Neuron (in vitro differentiated cells): ENCODE results near the gene NSG1.
"Not testable (repeated sequence)": the region's sequence is repeated elsewhere in the genome, so short reads cannot be mapped to it uniquely, and the experiment has no call there.

ENCODE experiments used
- H2AFZ ChIP-seq: one replicate; pipeline ENCODE4 v1.6.1; 2013; ENCODE audit warnings: low read depth, mild to moderate bottlenecking, inconsistent platforms, low read length, moderate library complexity
- H3K27me3 ChIP-seq: one replicate; pipeline ENCODE4 v1.6.1; 2013; ENCODE audit warnings: low read length; ENCODE audit not compliant: insufficient read depth
- H3K36me3 ChIP-seq: one replicate; pipeline ENCODE4 v1.6.1; 2013; ENCODE audit warnings: low read length; ENCODE audit not compliant: insufficient read depth
- H3K4me1 ChIP-seq: one replicate; pipeline ENCODE4 v1.6.1; 2013; ENCODE audit warnings: low read length; ENCODE audit not compliant: insufficient read depth
- H3K4me3 ChIP-seq: 2 replicates; pipeline ENCODE4 v1.5.1; 2013; ENCODE audit warnings: mild to moderate bottlenecking, low read length, moderate library complexity
- H3K9me3 ChIP-seq: one replicate; pipeline ENCODE4 v1.6.1; 2013; ENCODE audit warnings: low read length

NSG1 gene

GRCh38 chr4:4455210-4455865, 68.4 kb downstream of the NSG1 start:
- Histone ChIP-seq H3K27me3 (no peaks in the 10 kb centered on the region), H3K4me3 (no peak overlapping the region), H3K9me3 (no peaks in the 10 kb centered on the region), H3K4me1 (peaks cover 3% of the 10 kb centered on the region), H2AFZ (no peak overlapping the region), H3K36me3 (peaks cover 48% of the 10 kb centered on the region)

- Histone ChIP-seq H3K4me3 (no peak overlapping the region), H3K4me1 (peaks cover 3% of the 10 kb centered on the region), H2AFZ (no peak overlapping the region), H3K36me3 (peaks cover 48% of the 10 kb centered on the region), H3K9me3 (no peaks in the 10 kb centered on the region), H3K27me3 (no peaks in the 10 kb centered on the region)
These were observed 69.4 kb downstream of the NSG1 start for GRCh38 chr4:4456351-4456750.

GRCh38 chr4:4456816-4457578, 70.1 kb downstream of the NSG1 start:
- Histone ChIP-seq H2AFZ (no peak overlapping the region), H3K4me1 (peaks cover 3% of the 10 kb centered on the region), H3K36me3 (peaks cover 48% of the 10 kb centered on the region), H3K27me3 (no peaks in the 10 kb centered on the region), H3K4me3 (no peak overlapping the region), H3K9me3 (no peaks in the 10 kb centered on the region)

- H3K4me1 ChIP-seq, result peaks cover 3% of the 10 kb centered on the region
- no peak overlapping the region for H3K4me3 ChIP-seq
- H3K9me3 ChIP-seq, result no peaks in the 10 kb centered on the region
- peaks cover 44% of the 10 kb centered on the region for H3K36me3 ChIP-seq
- H2AFZ ChIP-seq, result no peak overlapping the region
- H3K27me3 ChIP-seq, result no peaks in the 10 kb centered on the region
These were observed 71.1 kb downstream of the NSG1 start for GRCh38 chr4:4457803-4458553.

- peaks cover 3% of the 10 kb centered on the region for H3K4me1 ChIP-seq
- no peak overlapping the region for H2AFZ ChIP-seq
- H3K9me3 ChIP-seq, result no peaks in the 10 kb centered on the region
- H3K36me3 ChIP-seq, result peaks cover 34% of the 10 kb centered on the region
- no peak overlapping the region for H3K4me3 ChIP-seq
- no peaks in the 10 kb centered on the region for H3K27me3 ChIP-seq
These were observed 72.3 kb downstream of the NSG1 start for GRCh38 chr4:4459181-4459580.

- H3K9me3 ChIP-seq, result peaks cover 1% of the 10 kb centered on the region
- peaks cover 21% of the 10 kb centered on the region for H3K36me3 ChIP-seq
- H2AFZ ChIP-seq, result no peak overlapping the region
- no peak overlapping the region for H3K4me3 ChIP-seq
- H3K4me1 ChIP-seq, result peaks cover 3% of the 10 kb centered on the region
- H3K27me3 ChIP-seq, result no peaks in the 10 kb centered on the region
These were observed 73.9 kb downstream of the NSG1 start for GRCh38 chr4:4460759-4461158.

- Histone ChIP-seq H2AFZ (no peak overlapping the region), H3K4me1 (peaks cover 3% of the 10 kb centered on the region), H3K4me3 (no peak overlapping the region), H3K27me3 (no peaks in the 10 kb centered on the region), H3K9me3 (peaks cover 4% of the 10 kb centered on the region), H3K36me3 (peaks cover 22% of the 10 kb centered on the region)
These were observed 74.3 kb downstream of the NSG1 start for GRCh38 chr4:4461178-4461577.

GRCh38 chr4:4461850-4462249, 74.9 kb downstream of the NSG1 start:
- H2AFZ ChIP-seq, result no peak overlapping the region
- H3K4me3 ChIP-seq, result no peak overlapping the region
- H3K4me1 ChIP-seq, result peaks cover 3% of the 10 kb centered on the region
- peaks cover 18% of the 10 kb centered on the region for H3K36me3 ChIP-seq
- peaks cover 4% of the 10 kb centered on the region for H3K9me3 ChIP-seq
- H3K27me3 ChIP-seq, result no peaks in the 10 kb centered on the region

GRCh38 chr4:4462970-4463369, 76.1 kb downstream of the NSG1 start:
- Histone ChIP-seq H3K4me1 (peaks cover under 1% of the 10 kb centered on the region), H2AFZ (no peak overlapping the region), H3K36me3 (peaks cover 17% of the 10 kb centered on the region), H3K4me3 (no peak overlapping the region), H3K9me3 (peaks cover 4% of the 10 kb centered on the region), H3K27me3 (no peaks in the 10 kb centered on the region)

- peaks cover 23% of the 10 kb centered on the region for H3K36me3 ChIP-seq
- H3K4me3 ChIP-seq, H3K27me3 ChIP-seq, H3K4me1 ChIP-seq, H2AFZ ChIP-seq, H3K9me3 ChIP-seq: not testable (repeated sequence)
These were observed 78.3 kb downstream of the NSG1 start for GRCh38 chr4:4465238-4465637.
